A549 (cell line): ENCODE measurements around the gene HIKESHI. TPM values are rescaled to one million over a fixed set of nuclear protein-coding genes. Genes with fewer than 3 reads are reported as not detected.
A peak's percentile ranks its signal among the peaks of the same experiment; 100 is the strongest.

Source experiments
- ATAC-seq, 2 experiments: fragments of 200-7000 bp in 1 of 2; fragments of >200 bp in 1 of 2; cut with Nextera tagmentation in 1 of 2; cut with Tn5 transposase in 1 of 2; 3 replicates each; pipeline versions ENCODE4 v1.8.0 to v1.9.1; 2018 to 2020; ENCODE audit warnings: mild to moderate bottlenecking in 1 of 2, moderate library complexity in 1 of 2
- CTCF ChIA-PET: fragments of 300-600 bp; sonication (Branson Sonifier 250); formaldehyde crosslinking; extraction: SDS; loops from one replicate; lab custom pipeline; 2021; ENCODE audit warnings: antibody characterized with exemption, inconsistent platforms; lab: Yijun Ruan, JAX
- POLR2A ChIA-PET: fragments of 350-600 bp; formaldehyde crosslinking; extraction: SDS; loops from one replicate; lab custom pipeline; 2021; ENCODE audit warnings: antibody characterized with exemption, inconsistent platforms; lab: Yijun Ruan, JAX
- DNase-seq, 2 experiments: peaks; one replicate each; pipeline versions ENCODE4 v3.0.0 to v3.0.0-alpha.2; 2011 to 2016; ENCODE audit warnings: low read depth in 1 of 2, low spot score in 1 of 2
- FAIRE-seq: peaks from 2 replicates; lab custom pipeline; 2011; peaks lifted over from hg19 to GRCh38; lab: Jason Lieb, UNC
- H3K27ac ChIP-seq, 2 experiments: fragments of >200 bp; sonication (Bioruptor Twin); formaldehyde crosslinking; 3 replicates each; pipeline ENCODE4 v1.5.1; 2016 to 2017
- H3K4me1 ChIP-seq: fragments of >200 bp; sonication (Bioruptor Twin); formaldehyde crosslinking; 3 replicates; pipeline ENCODE4 v1.6.1; 2016
- H3K4me2 ChIP-seq: fragments of >200 bp; sonication (Bioruptor Twin); formaldehyde crosslinking; 3 replicates; pipeline ENCODE4 v1.6.1; 2016
- H3K4me3 ChIP-seq: fragments of >200 bp; sonication (Bioruptor Twin); formaldehyde crosslinking; 3 replicates; pipeline ENCODE4 v1.5.1; 2016
- H3K9me3 ChIP-seq: fragments of >200 bp; sonication (Bioruptor Twin); formaldehyde crosslinking; 3 replicates; pipeline ENCODE4 v1.6.1; 2016
- CBX2 ChIP-seq: fragments of 200-600 bp; sonication (generic); IDR thresholded peaks from 2 replicates; pipeline ENCODE4 v1.6.1; 2016; ENCODE audit warnings: low read depth, mild to moderate bottlenecking, borderline replicate concordance
- CBX8 ChIP-seq: fragments of 200-600 bp; sonication (generic); IDR thresholded peaks from 2 replicates; pipeline ENCODE4 v1.6.1; 2016
- CEBPB ChIP-seq, 2 experiments: fragments of >200 bp in 1 of 2; sonication (Bioruptor Twin) in 1 of 2; formaldehyde crosslinking in 1 of 2; IDR thresholded peaks; 2 replicates each; pipeline ENCODE4 v1.6.1; 2012 to 2016
- CHD4 ChIP-seq: fragments of 200-600 bp; sonication (generic); IDR thresholded peaks from 2 replicates; pipeline ENCODE4 v1.6.1; 2016; ENCODE audit warnings: antibody characterized with exemption, mild to moderate bottlenecking, borderline replicate concordance
- HDAC2 ChIP-seq: fragments of 200-600 bp; sonication (generic); IDR thresholded peaks from 2 replicates; pipeline ENCODE4 v1.6.1; 2016
- HOXB13 ChIP-seq: fragments of 250-450 bp; sonication (Bioruptor Pico); IDR thresholded peaks from 2 replicates; pipeline ENCODE4 v1.5.0; 2020; ENCODE audit warnings: low read depth, mild to moderate bottlenecking, moderate library complexity
- KDM5A ChIP-seq: fragments of 200-600 bp; sonication (generic); IDR thresholded peaks from 2 replicates; pipeline ENCODE4 v1.6.1; 2016; ENCODE audit warnings: antibody characterized with exemption, mild to moderate bottlenecking
- MAFK ChIP-seq: fragments of 450-650 bp; IDR thresholded peaks from 2 replicates; pipeline ENCODE4 v1.6.1; 2014; ENCODE audit not compliant: partially characterized antibody
- NPAS2 ChIP-seq: fragments of 250-450 bp; sonication (Bioruptor Pico); IDR thresholded peaks from 2 replicates; pipeline ENCODE4 v1.8.0; 2022; ENCODE audit warnings: mild to moderate bottlenecking, moderate library complexity, borderline replicate concordance
- NR3C1 ChIP-seq: fragments of >200 bp; sonication (Bioruptor Twin); formaldehyde crosslinking; IDR thresholded peaks from 3 replicates; pipeline ENCODE4 v1.6.1; 2017
- PHF8 ChIP-seq: fragments of 200-600 bp; sonication (generic); IDR thresholded peaks from 2 replicates; pipeline ENCODE4 v1.6.1; 2016; ENCODE audit warnings: low read depth, mild to moderate bottlenecking, antibody characterized with exemption, moderate library complexity, borderline replicate concordance
- RARB ChIP-seq: fragments of 250-450 bp; sonication (Bioruptor Pico); IDR thresholded peaks from 2 replicates; pipeline ENCODE4 v1.8.0; 2021; ENCODE audit warnings: mild to moderate bottlenecking, moderate library complexity
- RCOR1 ChIP-seq: fragments of 150-350 bp; IDR thresholded peaks from 2 replicates; pipeline ENCODE4 v1.6.1; 2014; ENCODE audit warnings: antibody characterized with exemption, low read length, low read depth
- RNF2 ChIP-seq: fragments of 200-600 bp; sonication (generic); IDR thresholded peaks from 2 replicates; pipeline ENCODE4 v1.6.1; 2016; ENCODE audit warnings: low read depth, mild to moderate bottlenecking, antibody characterized with exemption, moderate library complexity, borderline replicate concordance
- SMC3 ChIP-seq: fragments of >200 bp; sonication (Bioruptor Twin); formaldehyde crosslinking; IDR thresholded peaks from 3 replicates; pipeline ENCODE4 v1.6.1; 2018; ENCODE audit warnings: inconsistent platforms
- ZFP36 ChIP-seq: fragments of 450-650 bp; IDR thresholded peaks from 2 replicates; pipeline ENCODE4 v1.6.1; 2014; ENCODE audit warnings: borderline replicate concordance; ENCODE audit not compliant: partially characterized antibody
- ZNF302 ChIP-seq: fragments of 250-450 bp; sonication (Bioruptor Pico); IDR thresholded peaks from 2 replicates; pipeline ENCODE4 v1.9.0; 2021; ENCODE audit warnings: inconsistent platforms, mild to moderate bottlenecking, moderate library complexity
- WGBS: methylation state at CpG from one replicate; pipeline ENCODE4 v1.1.6; 2017; ENCODE audit errors: missing lambda C conversion rate; 5-methylcytosine and 5-hydroxymethylcytosine counted together
- polyA plus RNA-seq, 4 experiments: library from polyadenylated mRNA; depleted of rRNA in 3 of 4; stranded (reverse); fragments of >200 nt; fragmentation: RNase III in 1 of 4; extraction: RNeasy Plus Mini Kit Qiagen cat#74134 plus additional on column Dnase treatment in 1 of 4; gene quantifications; 2 replicates in 3 of 4; 3 replicates in 1 of 4; pipeline ENCODE4 v1.2.3, GENCODE V29; 2011 to 2017
- TF ChIP-seq, protein P1 (sequence below): fragments of 250-450 bp; sonication (Bioruptor Pico); IDR thresholded peaks from 2 replicates; pipeline ENCODE4 v1.5.0; 2020; ENCODE audit warnings: low read depth, mild to moderate bottlenecking, moderate library complexity
- TF ChIP-seq, protein P2 (sequence below): fragments of 450-650 bp; IDR thresholded peaks from 2 replicates; pipeline ENCODE4 v1.6.1; 2014; ENCODE audit warnings: antibody characterized with exemption
- TF ChIP-seq, protein P3 (sequence below): fragments of 250-450 bp; sonication (Bioruptor Pico); IDR thresholded peaks from 2 replicates; pipeline ENCODE4 v1.5.0; 2021; ENCODE audit warnings: mild to moderate bottlenecking, moderate library complexity, borderline replicate concordance
- TF ChIP-seq, protein P4 (sequence below): fragments of >200 bp; sonication (Bioruptor Twin); formaldehyde crosslinking; IDR thresholded peaks from 3 replicates; pipeline ENCODE4 v1.5.1; 2016

HIKESHI gene
- polyA plus RNA-seq, 2 of the 4 experiments (the other 2 are of a cell fraction), result 39.6 to 101 TPM

DNA sequence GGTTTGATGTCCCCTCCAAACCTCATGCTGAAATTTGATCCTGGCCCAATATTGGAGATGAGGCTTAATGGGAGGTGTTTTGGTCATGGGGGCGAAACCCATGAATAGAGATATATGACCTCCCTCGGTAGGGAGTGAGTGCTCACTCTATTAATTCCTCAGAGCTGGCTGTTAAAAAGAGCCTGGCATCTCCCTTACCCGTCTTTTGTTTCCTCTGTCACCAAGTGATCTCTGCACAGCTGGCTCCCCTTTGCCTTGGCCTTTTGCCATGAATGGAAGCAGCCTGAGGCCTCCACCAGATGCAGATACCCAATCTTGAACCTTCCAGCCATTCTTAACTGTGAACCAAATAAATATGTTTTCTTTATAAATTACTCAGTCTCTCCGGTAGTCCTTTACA is 68.1 kb downstream of the HIKESHI start:
- Histone ChIP-seq H3K9me3 (no peaks in the 10 kb centered on the region), H3K4me1 (no peaks in the 10 kb centered on the region), H3K4me3 (no peak overlapping the region), H3K27ac (no peak overlapping the region), H3K4me2 (no peak overlapping the region)
- FAIRE-seq (no peak), DNase-seq (no peak), ATAC-seq (no peak)
- WGBS, result 71% methylated on average over 4 of the region's 4 CpGs
- TF ChIP-seq SMC3 (no peak), ZFP36 (no peak), CEBPB (IDR thresholded peaks at IDR 0.05) (no peak), CBX8 (no peak), KDM5A (no peak), RCOR1 (no peak), RARB (CRISPR knock-in tag) (no peak), CHD4 (no peak), NPAS2 (CRISPR knock-in tag) (no peak), HOXB13 (CRISPR knock-in tag) (no peak), PHF8 (no peak), ZNF302 (CRISPR knock-in tag) (no peak), NR3C1 (no peak), CBX2 (no peak), HDAC2 (no peak)
- TF ChIP-seq, protein P1, sequence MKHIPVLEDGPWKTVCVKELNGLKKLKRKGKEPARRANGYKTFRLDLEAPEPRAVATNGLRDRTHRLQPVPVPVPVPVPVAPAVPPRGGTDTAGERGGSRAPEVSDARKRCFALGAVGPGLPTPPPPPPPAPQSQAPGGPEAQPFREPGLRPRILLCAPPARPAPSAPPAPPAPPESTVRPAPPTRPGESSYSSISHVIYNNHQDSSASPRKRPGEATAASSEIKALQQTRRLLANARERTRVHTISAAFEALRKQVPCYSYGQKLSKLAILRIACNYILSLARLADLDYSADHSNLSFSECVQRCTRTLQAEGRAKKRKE (CRISPR knock-in tag), result no peak
- TF ChIP-seq, protein P2, sequence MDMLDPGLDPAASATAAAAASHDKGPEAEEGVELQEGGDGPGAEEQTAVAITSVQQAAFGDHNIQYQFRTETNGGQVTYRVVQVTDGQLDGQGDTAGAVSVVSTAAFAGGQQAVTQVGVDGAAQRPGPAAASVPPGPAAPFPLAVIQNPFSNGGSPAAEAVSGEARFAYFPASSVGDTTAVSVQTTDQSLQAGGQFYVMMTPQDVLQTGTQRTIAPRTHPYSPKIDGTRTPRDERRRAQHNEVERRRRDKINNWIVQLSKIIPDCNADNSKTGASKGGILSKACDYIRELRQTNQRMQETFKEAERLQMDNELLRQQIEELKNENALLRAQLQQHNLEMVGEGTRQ, result no peak
- TF ChIP-seq, protein P3, sequence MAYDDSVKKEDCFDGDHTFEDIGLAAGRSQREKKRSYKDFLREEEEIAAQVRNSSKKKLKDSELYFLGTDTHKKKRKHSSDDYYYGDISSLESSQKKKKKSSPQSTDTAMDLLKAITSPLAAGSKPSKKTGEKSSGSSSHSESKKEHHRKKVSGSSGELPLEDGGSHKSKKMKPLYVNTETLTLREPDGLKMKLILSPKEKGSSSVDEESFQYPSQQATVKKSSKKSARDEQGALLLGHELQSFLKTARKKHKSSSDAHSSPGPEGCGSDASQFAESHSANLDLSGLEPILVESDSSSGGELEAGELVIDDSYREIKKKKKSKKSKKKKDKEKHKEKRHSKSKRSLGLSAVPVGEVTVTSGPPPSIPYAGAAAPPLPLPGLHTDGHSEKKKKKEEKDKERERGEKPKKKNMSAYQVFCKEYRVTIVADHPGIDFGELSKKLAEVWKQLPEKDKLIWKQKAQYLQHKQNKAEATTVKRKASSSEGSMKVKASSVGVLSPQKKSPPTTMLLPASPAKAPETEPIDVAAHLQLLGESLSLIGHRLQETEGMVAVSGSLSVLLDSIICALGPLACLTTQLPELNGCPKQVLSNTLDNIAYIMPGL, result no peak
- TF ChIP-seq, protein P4, sequence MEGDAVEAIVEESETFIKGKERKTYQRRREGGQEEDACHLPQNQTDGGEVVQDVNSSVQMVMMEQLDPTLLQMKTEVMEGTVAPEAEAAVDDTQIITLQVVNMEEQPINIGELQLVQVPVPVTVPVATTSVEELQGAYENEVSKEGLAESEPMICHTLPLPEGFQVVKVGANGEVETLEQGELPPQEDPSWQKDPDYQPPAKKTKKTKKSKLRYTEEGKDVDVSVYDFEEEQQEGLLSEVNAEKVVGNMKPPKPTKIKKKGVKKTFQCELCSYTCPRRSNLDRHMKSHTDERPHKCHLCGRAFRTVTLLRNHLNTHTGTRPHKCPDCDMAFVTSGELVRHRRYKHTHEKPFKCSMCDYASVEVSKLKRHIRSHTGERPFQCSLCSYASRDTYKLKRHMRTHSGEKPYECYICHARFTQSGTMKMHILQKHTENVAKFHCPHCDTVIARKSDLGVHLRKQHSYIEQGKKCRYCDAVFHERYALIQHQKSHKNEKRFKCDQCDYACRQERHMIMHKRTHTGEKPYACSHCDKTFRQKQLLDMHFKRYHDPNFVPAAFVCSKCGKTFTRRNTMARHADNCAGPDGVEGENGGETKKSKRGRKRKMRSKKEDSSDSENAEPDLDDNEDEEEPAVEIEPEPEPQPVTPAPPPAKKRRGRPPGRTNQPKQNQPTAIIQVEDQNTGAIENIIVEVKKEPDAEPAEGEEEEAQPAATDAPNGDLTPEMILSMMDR, result no peak
- CTCF ChIA-PET, result interaction anchor here (2.9 kb wide), 1 partner anchor 10 kb away, joined by 17 read pairs; no protein-coding TSS in a partner anchor
- POLR2A ChIA-PET, result no interaction called here

DNA sequence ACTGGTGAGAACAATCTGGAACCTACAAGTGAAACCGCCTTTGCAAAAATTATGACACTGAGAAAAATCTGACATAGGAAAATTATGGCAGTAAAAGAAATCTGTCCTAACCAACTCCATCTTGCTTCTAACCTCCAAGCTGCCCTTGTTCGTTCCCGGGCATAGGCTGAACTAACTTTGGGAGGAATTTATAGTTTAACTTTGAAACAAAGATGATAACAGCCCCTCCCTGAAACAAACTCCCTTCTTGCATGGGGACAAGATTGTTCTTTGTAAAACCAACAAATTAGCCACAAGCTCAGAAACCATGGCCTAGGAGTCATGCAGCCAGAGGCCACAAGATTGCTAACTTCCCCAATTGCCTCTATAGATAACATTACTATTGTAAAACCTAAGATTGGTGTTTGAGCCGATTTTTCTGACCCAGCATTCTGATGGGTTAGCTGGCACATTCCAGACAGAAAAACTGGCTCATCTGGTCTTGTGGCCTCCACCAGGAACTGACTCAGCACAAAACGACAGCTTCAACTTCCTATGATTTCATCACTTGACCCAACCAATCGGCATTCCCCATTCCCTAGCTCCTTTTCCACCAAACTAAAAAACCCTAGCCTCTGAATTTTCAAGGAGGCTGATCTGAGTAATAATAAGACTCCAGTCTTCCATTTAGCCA is 69.0 kb downstream of the HIKESHI start:
- Histone ChIP-seq H3K4me2 (no peak overlapping the region), H3K4me3 (no peak overlapping the region), H3K27ac (no peak overlapping the region), H3K9me3 (no peaks in the 10 kb centered on the region), H3K4me1 (no peaks in the 10 kb centered on the region)
- ATAC-seq, result no peak
- POLR2A ChIA-PET, result no interaction called here
- 68% methylated on average over 6 of the region's 6 CpGs for WGBS
- TF ChIP-seq CHD4, result no peak
- TF ChIP-seq RNF2, result no peak
- peak; percentile 76 for TF ChIP-seq MAFK
- CTCF ChIA-PET, result interaction anchor here (2.9 kb wide), 1 partner anchor 11 kb away, joined by 17 read pairs; no protein-coding TSS in a partner anchor
- FAIRE-seq, result no peak
- DNase-seq, result peak in 1 of 2 experiments; percentile 22
